ENCODE data around the gene DNAH10. TPM values are rescaled to one million over a fixed set of nuclear protein-coding genes. Genes with fewer than 3 reads are reported as not detected.

The DNAH10 gene
- polyA plus RNA-seq, 2 of the 4 experiments (the other 2 are of a cell fraction), result 0.14 to 0.39 TPM

- no peak for FAIRE-seq
- POLR2A ChIA-PET, result no interaction called here
- TF ChIP-seq HMGXB4 (CRISPR knock-in tag; IDR thresholded peaks at IDR 0.05; ENCODE audit: borderline replicate concordance), result no peak
- no peak for TF ChIP-seq HOXB13 (CRISPR knock-in tag; IDR thresholded peaks at IDR 0.05; ENCODE audit: low read depth)
- TF ChIP-seq HES2 (IDR thresholded peaks at IDR 0.05), result no peak
- no peak for TF ChIP-seq SMC3 (IDR thresholded peaks at IDR 0.05)
- no peak for TF ChIP-seq RNF2 (IDR thresholded peaks at IDR 0.05; ENCODE audit: borderline replicate concordance, low read depth)
- TF ChIP-seq KDM5A (IDR thresholded peaks at IDR 0.05), result no peak
- no peak for TF ChIP-seq RCOR1 (IDR thresholded peaks at IDR 0.05; ENCODE audit: low read depth, low read length)
- no peak for TF ChIP-seq USF2 (IDR thresholded peaks at IDR 0.05)
- TF ChIP-seq JUNB (IDR thresholded peaks at IDR 0.05), result no peak
- no peak for TF ChIP-seq KDM1A (IDR thresholded peaks at IDR 0.05; ENCODE audit: low read depth)
- no peak for TF ChIP-seq ESRRA (IDR thresholded peaks at IDR 0.05; ENCODE audit: borderline replicate concordance, low read length)
- Histone ChIP-seq H3K27ac (no peak overlapping the region), H3K4me3 (no peak overlapping the region), H3K4me1 (no peaks in the 10 kb centered on the region), H3K9me3 (peaks cover 20% of the 10 kb centered on the region; the same call in 2 of the 3 replicates), H3K4me2 (no peak overlapping the region)
- no peak for DNase-seq (ENCODE audit: low read depth in 1 of 2, low spot score in 1 of 2)
- WGBS (ENCODE audit: missing lambda C conversion rate), result 43% methylated on average over 3 of the region's 3 CpGs
- no peak for ATAC-seq
- CTCF ChIA-PET, result interaction anchor here (1.7 kb wide), 1 partner anchor 15 kb away, joined by 4 read pairs; no protein-coding TSS in a partner anchor
Measured at GRCh38 chr12:123828120-123828519, 66.0 kb downstream of the DNAH10 start.

GRCh38 chr12:123828854-123829547 is 66.9 kb downstream of the DNAH10 start:
- ATAC-seq (no peak), FAIRE-seq (no peak), DNase-seq (ENCODE audit: low read depth in 1 of 2, low spot score in 1 of 2) (no peak)
- Histone ChIP-seq H3K4me1 (no peaks in the 10 kb centered on the region), H3K9me3 (peaks cover 21% of the 10 kb centered on the region; the same call in 2 of the 3 replicates), H3K4me3 (no peak overlapping the region), H3K4me2 (no peak overlapping the region), H3K27ac (no peak overlapping the region)
- WGBS (ENCODE audit: missing lambda C conversion rate), result 67% methylated on average over 13 of the region's 13 CpGs
- ChIA-PET CTCF (interaction anchor here (1.7 kb wide), 1 partner anchor 16 kb away, joined by 4 read pairs; no protein-coding TSS in a partner anchor), POLR2A (no interaction called here)
- TF ChIP-seq CTCF (IDR thresholded peaks at IDR 0.05) (no peak), PBX3 (IDR thresholded peaks at IDR 0.05) (no peak), HOXB13 (CRISPR knock-in tag; IDR thresholded peaks at IDR 0.05; ENCODE audit: low read depth) (no peak), HDAC2 (IDR thresholded peaks at IDR 0.05) (no peak), CEBPB (IDR thresholded peaks at IDR 0.05) (no peak), BHLHE40 (IDR thresholded peaks at IDR 0.05; ENCODE audit: low read depth, low read length) (no peak), BCL3 (IDR thresholded peaks at IDR 0.05) (no peak)
